ENCODE data around the gene GXYLT1. TPM values are rescaled to one million over a fixed set of nuclear protein-coding genes. Genes with fewer than 3 reads are reported as not detected.

The GXYLT1 gene
- total RNA-seq, 2 donors from 2014 or later, result 5.6 to 9.6 TPM

GRCh38 chr12:42129595-42130204, 15.0 kb downstream of the GXYLT1 start:
- intact Hi-C loops (cut with DNase I), result loop anchor here (5.0 kb wide), 1 partner anchor 198 kb away; the partner anchor contains the start of genes PPHLN1 and ZCRB1
- peak; percentile 82 for ATAC-seq

GRCh38 chr12:42128888-42129287, 15.8 kb downstream of the GXYLT1 start:
- Histone ChIP-seq H3K27ac (no peak overlapping the region), H3K36me3 (replicated peaks in 1 of 2; ENCODE audit: insufficient read depth in 1 of 2, low read depth in 2 of 2) (no peaks in the 10 kb centered on the region), H3K4me1 (peaks cover 22% of the 10 kb centered on the region), H3K4me3 (no peak overlapping the region), H3K9me3 (no peaks in the 10 kb centered on the region), H3K27me3 (no peaks in the 10 kb centered on the region)
- WGBS, 2 donors, result 77 to 82% methylated on average over 6 of the region's 6 CpGs
- DNase-seq (no peak), ATAC-seq (no peak)
- intact Hi-C loops (cut with DNase I), result no loop called here
- no peak for TF ChIP-seq POLR2A (IDR thresholded peaks at IDR 0.05)
- TF ChIP-seq, protein P1, sequence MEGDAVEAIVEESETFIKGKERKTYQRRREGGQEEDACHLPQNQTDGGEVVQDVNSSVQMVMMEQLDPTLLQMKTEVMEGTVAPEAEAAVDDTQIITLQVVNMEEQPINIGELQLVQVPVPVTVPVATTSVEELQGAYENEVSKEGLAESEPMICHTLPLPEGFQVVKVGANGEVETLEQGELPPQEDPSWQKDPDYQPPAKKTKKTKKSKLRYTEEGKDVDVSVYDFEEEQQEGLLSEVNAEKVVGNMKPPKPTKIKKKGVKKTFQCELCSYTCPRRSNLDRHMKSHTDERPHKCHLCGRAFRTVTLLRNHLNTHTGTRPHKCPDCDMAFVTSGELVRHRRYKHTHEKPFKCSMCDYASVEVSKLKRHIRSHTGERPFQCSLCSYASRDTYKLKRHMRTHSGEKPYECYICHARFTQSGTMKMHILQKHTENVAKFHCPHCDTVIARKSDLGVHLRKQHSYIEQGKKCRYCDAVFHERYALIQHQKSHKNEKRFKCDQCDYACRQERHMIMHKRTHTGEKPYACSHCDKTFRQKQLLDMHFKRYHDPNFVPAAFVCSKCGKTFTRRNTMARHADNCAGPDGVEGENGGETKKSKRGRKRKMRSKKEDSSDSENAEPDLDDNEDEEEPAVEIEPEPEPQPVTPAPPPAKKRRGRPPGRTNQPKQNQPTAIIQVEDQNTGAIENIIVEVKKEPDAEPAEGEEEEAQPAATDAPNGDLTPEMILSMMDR (IDR thresholded peaks at IDR 0.05), result no peak

More at GRCh38 chr12:42129595-42130204, 15.0 kb downstream of the GXYLT1 start:
- H3K9me3 ChIP-seq, result no peaks in the 10 kb centered on the region
- 5 to 15% methylated on average over 4 of the region's 4 CpGs for WGBS, 2 donors
- no peak overlapping the region for H3K4me3 ChIP-seq
- H3K4me1 ChIP-seq, result peaks cover 19% of the 10 kb centered on the region
- H3K27me3 ChIP-seq, result no peaks in the 10 kb centered on the region
- no peaks in the 10 kb centered on the region for H3K36me3 ChIP-seq (replicated peaks in 1 of 2; ENCODE audit: insufficient read depth in 1 of 2, low read depth in 2 of 2)
- DNase-seq, result peak; percentile 31 to 60 (median 47)
- H3K27ac ChIP-seq, result no peak overlapping the region
- TF ChIP-seq, protein P1 (IDR thresholded peaks at IDR 0.05), result peak; percentile 46 to 92 (median 85)
- no peak for TF ChIP-seq POLR2A (IDR thresholded peaks at IDR 0.05)

GRCh38 chr12:42128327-42128726, 16.3 kb downstream of the GXYLT1 start:
- no peaks in the 10 kb centered on the region for H3K27me3 ChIP-seq
- no peak overlapping the region for H3K27ac ChIP-seq
- H3K4me3 ChIP-seq, result no peak overlapping the region
- DNase-seq, result no peak
- no peak for TF ChIP-seq POLR2A (IDR thresholded peaks at IDR 0.05)
- TF ChIP-seq, protein P1 (IDR thresholded peaks at IDR 0.05), result no peak
- intact Hi-C loops (cut with DNase I), result no loop called here
- no peaks in the 10 kb centered on the region for H3K36me3 ChIP-seq (replicated peaks in 1 of 2; ENCODE audit: insufficient read depth in 1 of 2, low read depth in 2 of 2)
- no peaks in the 10 kb centered on the region for H3K9me3 ChIP-seq
- 86 to 91% methylated on average over 3 of the region's 3 CpGs for WGBS, 2 donors
- peaks cover 22% of the 10 kb centered on the region for H3K4me1 ChIP-seq
- ATAC-seq, result no peak

GRCh38 chr12:42126963-42127362, 17.7 kb downstream of the GXYLT1 start:
- H3K4me1 ChIP-seq, result peaks cover 22% of the 10 kb centered on the region
- ATAC-seq, result no peak
- intact Hi-C loops (cut with DNase I), result no loop called here
- H3K27me3 ChIP-seq, result no peaks in the 10 kb centered on the region
- H3K4me3 ChIP-seq, result no peak overlapping the region
- no peaks in the 10 kb centered on the region for H3K36me3 ChIP-seq (replicated peaks in 1 of 2; ENCODE audit: insufficient read depth in 1 of 2, low read depth in 2 of 2)
- no peaks in the 10 kb centered on the region for H3K9me3 ChIP-seq
- no peak for TF ChIP-seq POLR2A (IDR thresholded peaks at IDR 0.05)
- TF ChIP-seq, protein P1 (IDR thresholded peaks at IDR 0.05), result no peak
- DNase-seq, result no peak
- H3K27ac ChIP-seq, result no peak overlapping the region
- WGBS, 2 donors, result 80 to 87% methylated on average over 1 of the region's 1 CpG

DNA sequence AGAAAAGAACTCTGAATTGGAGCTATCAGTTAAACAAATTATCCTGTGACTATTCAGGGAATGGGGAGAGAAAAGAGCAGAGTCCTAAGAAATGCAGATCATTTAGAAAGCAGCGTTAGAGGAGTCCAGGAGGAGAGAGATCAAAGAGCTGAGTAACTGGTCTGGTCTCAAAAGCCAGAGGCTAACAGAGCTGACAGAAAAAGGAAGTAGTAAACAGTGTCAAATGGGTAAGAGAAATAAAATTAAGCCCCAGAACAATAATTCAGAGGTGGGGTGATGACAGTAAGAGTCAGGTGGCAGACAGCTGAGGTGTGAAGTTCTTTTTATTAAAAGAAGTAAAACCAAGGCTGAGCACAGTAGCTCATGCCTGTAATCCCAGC, 19.3 kb downstream of the GXYLT1 start:
- 37 to 53% methylated on average over 1 of the region's 1 CpG for WGBS, 2 donors
- Histone ChIP-seq H3K9me3 (no peaks in the 10 kb centered on the region), H3K27me3 (no peaks in the 10 kb centered on the region), H3K4me3 (no peak overlapping the region), H3K36me3 (replicated peaks in 1 of 2; ENCODE audit: insufficient read depth in 1 of 2, low read depth in 2 of 2) (no peaks in the 10 kb centered on the region), H3K4me1 (peaks cover 13% of the 10 kb centered on the region), H3K27ac (no peak overlapping the region)
- no peak for DNase-seq
- no peak for TF ChIP-seq POLR2A (IDR thresholded peaks at IDR 0.05)
- TF ChIP-seq, protein P1 (IDR thresholded peaks at IDR 0.05), result no peak
- intact Hi-C loops (cut with DNase I), result no loop called here
- no peak for ATAC-seq

Data from body of pancreas (tissue), 4 donors.